MV-4-11 (cell line): ENCODE results near the gene DCT.
A peak's percentile ranks its signal among the peaks of the same experiment; 100 is the strongest.

ENCODE experiments used
- DNase-seq: peaks from one replicate; lab custom pipeline; 2025; lab: John Stamatoyannopoulos, UW

Gene DCT

GRCh38 chr13:94395860-94396259, 83.6 kb downstream of the DCT start:
- peak; percentile 2 for DNase-seq

GRCh38 chr13:94394723-94395122, 84.8 kb downstream of the DCT start:
- no peak for DNase-seq

GRCh38 chr13:94390881-94391280, 88.6 kb downstream of the DCT start:
- DNase-seq, result no peak

- no peak for DNase-seq
Observed at GRCh38 chr13:94389604-94390351, 89.7 kb downstream of the DCT start.

GRCh38 chr13:94387047-94387446, 92.4 kb downstream of the DCT start:
- no peak for DNase-seq
